HepG2 (cell line): Measurements from ENCODE around the gene AP1AR.

ENCODE experiments used
- NCOA5 ChIP-seq: sonication (generic); formaldehyde crosslinking; IDR thresholded peaks from 2 replicates; pipeline ENCODE4 v1.4.0; 2020; ENCODE audit warnings: missing genetic modification reagents
- TF ChIP-seq, protein P1 (sequence below): sonication (generic); formaldehyde crosslinking; IDR thresholded peaks from 2 replicates; pipeline ENCODE4 v1.5.0; 2020; ENCODE audit warnings: mild to moderate bottlenecking, missing genetic modification reagents, moderate library complexity
- TF ChIP-seq, protein P2 (sequence below): sonication (generic); formaldehyde crosslinking; IDR thresholded peaks from 2 replicates; pipeline ENCODE4 v1.8.0; 2022; ENCODE audit warnings: missing genetic modification reagents, low read depth, mild to moderate bottlenecking, borderline replicate concordance

GRCh38 chr4:112280386-112281056 lies 48.9 kb downstream of the AP1AR start:
- TF ChIP-seq, protein P1, sequence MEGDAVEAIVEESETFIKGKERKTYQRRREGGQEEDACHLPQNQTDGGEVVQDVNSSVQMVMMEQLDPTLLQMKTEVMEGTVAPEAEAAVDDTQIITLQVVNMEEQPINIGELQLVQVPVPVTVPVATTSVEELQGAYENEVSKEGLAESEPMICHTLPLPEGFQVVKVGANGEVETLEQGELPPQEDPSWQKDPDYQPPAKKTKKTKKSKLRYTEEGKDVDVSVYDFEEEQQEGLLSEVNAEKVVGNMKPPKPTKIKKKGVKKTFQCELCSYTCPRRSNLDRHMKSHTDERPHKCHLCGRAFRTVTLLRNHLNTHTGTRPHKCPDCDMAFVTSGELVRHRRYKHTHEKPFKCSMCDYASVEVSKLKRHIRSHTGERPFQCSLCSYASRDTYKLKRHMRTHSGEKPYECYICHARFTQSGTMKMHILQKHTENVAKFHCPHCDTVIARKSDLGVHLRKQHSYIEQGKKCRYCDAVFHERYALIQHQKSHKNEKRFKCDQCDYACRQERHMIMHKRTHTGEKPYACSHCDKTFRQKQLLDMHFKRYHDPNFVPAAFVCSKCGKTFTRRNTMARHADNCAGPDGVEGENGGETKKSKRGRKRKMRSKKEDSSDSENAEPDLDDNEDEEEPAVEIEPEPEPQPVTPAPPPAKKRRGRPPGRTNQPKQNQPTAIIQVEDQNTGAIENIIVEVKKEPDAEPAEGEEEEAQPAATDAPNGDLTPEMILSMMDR (CRISPR knock-in tag): no peak
- no peak for TF ChIP-seq NCOA5
- TF ChIP-seq, protein P2, sequence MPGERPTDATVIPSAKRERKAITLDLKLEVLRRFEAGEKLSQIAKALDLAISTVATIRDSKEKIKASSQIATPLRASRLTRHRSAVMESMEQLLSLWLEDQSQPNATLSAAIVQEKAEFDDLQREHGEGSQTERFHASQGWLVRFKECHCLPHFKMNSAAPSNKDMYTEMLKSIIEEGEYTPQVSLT (CRISPR knock-in tag): no peak
